ENCODE results near the gene KCND1.

The KCND1 gene

GRCh38 chrX:48937054-48937907 lies 34.4 kb downstream of the KCND1 start:
- peak; percentile 44 for DNase-seq

- DNase-seq: no peak
These were observed 35.1 kb downstream of the KCND1 start for GRCh38 chrX:48936429-48937053.

GRCh38 chrX:48935301-48935670 lies 36.4 kb downstream of the KCND1 start:
- no peak for DNase-seq

- no peak for DNase-seq
These were observed 36.9 kb downstream of the KCND1 start for GRCh38 chrX:48934581-48935300.

GRCh38 chrX:48933757-48934156 lies 37.9 kb downstream of the KCND1 start:
- no peak for DNase-seq

- no peak for DNase-seq
These were observed 43.8 kb downstream of the KCND1 start for GRCh38 chrX:48927736-48928382.

- DNase-seq: no peak
These were observed 44.5 kb downstream of the KCND1 start for GRCh38 chrX:48927123-48927522.

GRCh38 chrX:48924270-48924669 lies 47.4 kb downstream of the KCND1 start:
- DNase-seq: no peak

GRCh38 chrX:48923771-48924170 lies 47.9 kb downstream of the KCND1 start:
- no peak for DNase-seq

- DNase-seq: no peak
These were observed 50.9 kb downstream of the KCND1 start for GRCh38 chrX:48920718-48921104.

GRCh38 chrX:48919947-48920717 lies 51.5 kb downstream of the KCND1 start:
- no peak for DNase-seq

GRCh38 chrX:48919360-48919841 lies 52.2 kb downstream of the KCND1 start:
- DNase-seq: no peak

- DNase-seq: peak; percentile 76
These were observed 52.9 kb downstream of the KCND1 start, which contains the start of gene PIM2 for GRCh38 chrX:48918643-48919340. PIM2 (minus strand) TSS chrX:48919024; CDS start chrX:48918834, 190 bp downstream.

GRCh38 chrX:48918301-48918642 lies 53.4 kb downstream of the KCND1 start:
- DNase-seq: no peak

GRCh38 chrX:48917139-48918001 lies 54.3 kb downstream of the KCND1 start:
- DNase-seq: peak; percentile 85

- no peak for DNase-seq
These were observed 56.8 kb downstream of the KCND1 start for GRCh38 chrX:48914593-48915493.

GRCh38 chrX:48913605-48914366 lies 57.9 kb downstream of the KCND1 start:
- DNase-seq: no peak

- DNase-seq: peak; percentile 64
These were observed 60.0 kb downstream of the KCND1 start, which contains the start of gene SLC35A2 for GRCh38 chrX:48911412-48912182. SLC35A2 (minus strand) TSS chrX:48911646; CDS start chrX:48911636, 10 bp downstream.

Data from fibroblast of skin of back (primary cell).